Measurements from ENCODE around the gene STK32B. TPM values are rescaled to one million over a fixed set of nuclear protein-coding genes. Genes with fewer than 3 reads are reported as not detected.

Gene STK32B
- total and polyA plus RNA-seq, 2 of the 8 experiments (the other 6 are each of a cell fraction or from before 2014, with no cell fraction given) = 2.3 to 2.5 TPM

DNA sequence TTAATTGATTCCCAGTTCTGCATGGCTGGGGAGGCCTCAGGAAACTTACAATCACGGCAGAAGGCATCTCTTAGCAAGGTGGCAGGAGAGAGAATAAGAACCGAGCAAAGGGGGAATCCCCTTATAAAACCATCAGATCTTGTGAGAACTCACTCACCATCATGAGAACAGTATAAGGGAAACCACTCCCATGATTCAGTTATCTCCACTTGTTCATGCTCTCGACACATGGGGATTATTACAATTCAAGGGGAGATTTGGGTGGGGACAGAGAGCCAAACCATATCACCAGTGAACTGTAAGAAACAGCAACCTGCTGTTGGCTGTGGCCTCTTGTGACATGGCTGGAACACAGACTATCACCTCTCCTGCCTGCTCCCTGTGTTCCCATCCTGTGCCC is 24.9 kb upstream of the STK32B start (continued):
- TF ChIP-seq BCL11A (IDR thresholded peaks at IDR 0.05; ENCODE audit: low read depth in 2 of 2, low read length in 2 of 2) (no peak), EP300 (IDR thresholded peaks at IDR 0.05; ENCODE audit: borderline replicate concordance in 1 of 2, low read depth in 2 of 2, low read length in 2 of 2) (no peak), YY1 (IDR thresholded peaks at IDR 0.05; ENCODE audit: low read depth, low read length) (no peak), POU5F1 (IDR thresholded peaks at IDR 0.05; ENCODE audit: low read depth, low read length) (no peak)

All from H1 (cell line).